GM12864 (cell line): Measurements from ENCODE around the gene RAB18.

Experiments used
- DNase-seq: peaks from one replicate; pipeline ENCODE4 v3.0.0-alpha.2; 2011; ENCODE audit warnings: low read depth
- H3K4me3 ChIP-seq: 2 replicates; pipeline ENCODE4 v1.5.1; 2011; ENCODE audit warnings: mild to moderate bottlenecking, low read depth, low read length, control low read depth
- TF ChIP-seq, protein P1 (sequence below): IDR thresholded peaks from 2 replicates; pipeline ENCODE4 v1.5.1; 2011; ENCODE audit warnings: low read depth, mild to moderate bottlenecking, moderate library complexity, low read length, control low read depth, inconsistent platforms; ENCODE audit errors: missing control alignments

Gene RAB18

DNA sequence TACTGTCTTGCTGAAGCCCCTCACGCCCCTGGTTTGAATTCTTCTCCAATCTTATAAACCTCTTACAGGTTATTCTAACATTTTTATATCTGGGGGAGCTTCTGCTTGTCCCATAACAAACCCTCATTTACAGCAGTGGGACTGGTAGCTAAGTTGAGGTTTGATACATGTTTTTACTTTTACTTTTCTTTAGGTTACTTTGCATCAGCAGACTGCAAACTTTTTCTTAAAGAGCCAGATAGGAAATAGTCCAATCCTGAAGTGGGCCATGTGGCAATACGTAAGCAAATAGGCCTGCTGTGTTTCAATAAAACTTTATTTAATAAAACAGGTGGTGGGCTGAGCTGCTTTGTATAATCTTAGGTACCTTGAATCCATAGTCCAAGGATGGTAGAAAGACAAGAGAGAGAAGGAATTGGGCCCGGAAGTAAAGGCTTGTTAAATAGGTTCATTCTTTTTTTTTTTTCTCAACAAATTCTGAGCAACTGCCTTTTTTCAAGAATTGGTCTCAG is 27.3 kb downstream of the RAB18 start:
- TF ChIP-seq, protein P1, sequence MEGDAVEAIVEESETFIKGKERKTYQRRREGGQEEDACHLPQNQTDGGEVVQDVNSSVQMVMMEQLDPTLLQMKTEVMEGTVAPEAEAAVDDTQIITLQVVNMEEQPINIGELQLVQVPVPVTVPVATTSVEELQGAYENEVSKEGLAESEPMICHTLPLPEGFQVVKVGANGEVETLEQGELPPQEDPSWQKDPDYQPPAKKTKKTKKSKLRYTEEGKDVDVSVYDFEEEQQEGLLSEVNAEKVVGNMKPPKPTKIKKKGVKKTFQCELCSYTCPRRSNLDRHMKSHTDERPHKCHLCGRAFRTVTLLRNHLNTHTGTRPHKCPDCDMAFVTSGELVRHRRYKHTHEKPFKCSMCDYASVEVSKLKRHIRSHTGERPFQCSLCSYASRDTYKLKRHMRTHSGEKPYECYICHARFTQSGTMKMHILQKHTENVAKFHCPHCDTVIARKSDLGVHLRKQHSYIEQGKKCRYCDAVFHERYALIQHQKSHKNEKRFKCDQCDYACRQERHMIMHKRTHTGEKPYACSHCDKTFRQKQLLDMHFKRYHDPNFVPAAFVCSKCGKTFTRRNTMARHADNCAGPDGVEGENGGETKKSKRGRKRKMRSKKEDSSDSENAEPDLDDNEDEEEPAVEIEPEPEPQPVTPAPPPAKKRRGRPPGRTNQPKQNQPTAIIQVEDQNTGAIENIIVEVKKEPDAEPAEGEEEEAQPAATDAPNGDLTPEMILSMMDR, result no peak
- no peak for DNase-seq
- no peak overlapping the region for H3K4me3 ChIP-seq

DNA sequence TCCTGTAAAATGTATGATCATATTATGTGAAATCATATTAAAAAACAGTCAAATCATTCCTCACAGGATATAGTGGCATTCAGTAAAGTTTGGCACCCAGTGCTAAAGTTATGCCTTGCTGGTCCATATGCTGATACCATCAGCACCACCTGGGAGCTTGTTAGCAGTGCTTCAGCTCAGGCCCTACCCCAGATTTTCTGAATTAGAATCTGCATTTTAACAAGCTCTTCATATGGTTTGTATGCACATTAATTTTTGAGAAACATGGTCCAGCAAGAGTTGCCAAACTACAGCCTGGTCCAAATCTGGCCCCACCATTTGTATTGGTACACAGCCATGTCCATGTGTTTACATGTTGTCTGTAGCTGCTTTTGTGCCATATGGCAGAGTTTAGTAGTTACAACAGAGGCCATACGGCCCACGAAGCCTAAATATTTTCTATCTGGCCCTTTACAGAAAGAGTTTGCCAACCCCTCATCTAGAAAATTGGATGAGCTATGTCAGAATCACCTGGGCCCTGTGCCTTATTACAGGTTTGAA is 30.1 kb downstream of the RAB18 start:
- TF ChIP-seq, protein P1, result no peak
- DNase-seq, result no peak
- H3K4me3 ChIP-seq, result no peak overlapping the region

DNA sequence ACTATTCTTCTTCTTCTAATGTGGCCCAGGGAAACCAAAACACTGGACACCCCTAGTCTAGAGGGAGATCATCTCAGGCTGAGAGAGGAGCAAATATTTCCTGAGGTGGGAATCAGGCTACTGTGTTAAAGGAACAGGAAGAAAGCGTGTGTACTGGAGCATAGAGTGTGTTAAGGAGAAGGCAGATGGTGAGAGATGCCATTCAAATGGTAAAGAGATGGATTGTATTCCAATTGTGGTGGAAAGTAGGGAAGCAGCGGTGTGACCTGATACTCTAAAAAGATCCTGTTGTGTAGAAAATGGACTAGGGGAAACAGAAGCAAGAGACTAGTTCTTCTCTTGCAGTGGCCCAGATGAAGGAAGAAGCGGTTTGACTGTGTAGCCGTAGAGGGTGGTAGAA is 31.2 kb downstream of the RAB18 start:
- H3K4me3 ChIP-seq, result no peak overlapping the region
- TF ChIP-seq, protein P1, result no peak
- DNase-seq, result no peak

DNA sequence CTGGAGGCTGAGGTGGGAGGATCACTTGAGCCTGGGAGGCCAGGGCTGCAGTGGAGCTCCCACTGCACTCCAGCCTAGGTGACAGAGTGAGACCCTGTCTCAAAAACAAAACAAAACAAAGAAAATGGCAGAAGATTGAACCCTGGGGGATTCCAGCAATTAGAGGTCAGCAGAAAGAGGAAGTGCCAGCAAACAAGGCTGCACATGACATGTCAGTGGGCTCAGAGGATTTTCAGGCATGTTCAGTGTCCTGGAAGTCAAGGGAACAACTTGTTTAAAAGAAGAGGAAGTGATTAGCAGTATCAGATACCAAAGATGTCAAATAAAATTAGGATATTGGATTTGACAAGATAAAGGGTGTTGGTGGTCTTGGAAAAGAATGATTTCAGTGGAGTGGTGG is 32.3 kb downstream of the RAB18 start:
- no peak for DNase-seq
- TF ChIP-seq, protein P1, result no peak
- H3K4me3 ChIP-seq, result no peak overlapping the region

DNA sequence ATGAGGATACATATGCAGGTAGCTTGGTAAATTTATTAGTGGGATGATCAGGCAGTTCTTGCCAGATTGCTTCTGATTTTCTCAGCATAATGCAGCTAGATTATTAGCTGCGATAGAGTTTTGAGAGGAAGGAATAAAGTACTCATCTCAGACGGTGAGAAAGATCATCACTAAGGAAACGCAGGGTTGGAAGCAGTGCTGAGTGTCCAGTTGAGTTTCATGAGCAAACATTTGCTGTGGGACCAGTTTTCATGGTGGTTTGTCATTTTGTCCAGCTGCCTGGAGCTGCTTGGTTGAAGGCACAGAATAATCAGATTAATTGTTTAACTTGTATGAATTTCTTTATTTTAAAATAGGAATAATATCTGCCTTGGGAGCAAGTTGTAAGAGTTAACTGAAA is 33.1 kb downstream of the RAB18 start:
- no peak for DNase-seq
- TF ChIP-seq, protein P1, result no peak
- H3K4me3 ChIP-seq, result no peak overlapping the region

DNA sequence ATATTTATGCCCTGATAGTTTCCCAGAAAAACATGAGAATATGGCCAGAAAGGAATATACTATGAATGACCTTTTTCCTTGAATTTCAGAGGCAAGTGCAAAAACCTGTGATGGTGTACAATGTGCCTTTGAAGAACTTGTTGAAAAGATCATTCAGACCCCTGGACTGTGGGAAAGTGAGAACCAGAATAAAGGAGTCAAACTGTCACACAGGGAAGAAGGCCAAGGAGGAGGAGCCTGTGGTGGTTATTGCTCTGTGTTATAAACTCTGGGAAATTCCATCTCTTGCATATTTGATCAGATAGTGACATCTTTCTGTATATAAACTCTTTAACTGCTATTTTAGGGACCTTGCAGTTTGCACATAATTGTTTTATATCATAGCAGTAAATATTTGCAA is 33.7 kb downstream of the RAB18 start:
- H3K4me3 ChIP-seq, result no peak overlapping the region
- no peak for DNase-seq
- TF ChIP-seq, protein P1, result no peak

DNA sequence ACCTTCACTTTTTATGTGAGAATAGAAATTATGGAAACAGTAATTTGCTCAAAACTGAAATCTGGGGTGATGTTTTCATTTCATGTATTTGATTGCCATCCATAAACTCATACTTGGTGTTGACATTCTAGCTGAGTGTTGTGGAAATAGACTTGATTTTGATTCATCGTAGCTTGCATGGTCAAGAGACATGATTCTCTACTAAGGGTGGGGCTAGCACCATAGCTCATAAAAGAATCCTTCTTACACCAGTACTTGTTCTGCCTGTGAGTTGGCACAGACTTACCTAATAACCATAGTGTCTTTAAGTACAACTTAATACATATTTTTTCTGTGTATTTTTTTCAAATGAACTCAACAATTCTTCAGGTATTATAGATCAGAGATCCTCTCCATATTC is 36.6 kb downstream of the RAB18 start:
- no peak overlapping the region for H3K4me3 ChIP-seq
- TF ChIP-seq, protein P1, result no peak
- no peak for DNase-seq
